C4-2B (cell line): ENCODE data around the gene PEX5.
"Not testable (repeated sequence)": the region's sequence is repeated elsewhere in the genome, so short reads cannot be mapped to it uniquely, and the experiment has no call there.

Source experiments
- H3K27ac ChIP-seq: fragments of 450-650 bp; 2 replicates; pipeline ENCODE4 v1.5.1; 2017
- ZFX ChIP-seq: fragments of 450-650 bp; IDR thresholded peaks from 2 replicates; pipeline ENCODE4 v1.6.1; 2017
- TF ChIP-seq, protein P1 (sequence below): fragments of 450-650 bp; conservative IDR thresholded peaks from 2 replicates; pipeline ENCODE4 v1.5.1; 2017; ENCODE audit warnings: mild to moderate bottlenecking

The PEX5 gene

DNA sequence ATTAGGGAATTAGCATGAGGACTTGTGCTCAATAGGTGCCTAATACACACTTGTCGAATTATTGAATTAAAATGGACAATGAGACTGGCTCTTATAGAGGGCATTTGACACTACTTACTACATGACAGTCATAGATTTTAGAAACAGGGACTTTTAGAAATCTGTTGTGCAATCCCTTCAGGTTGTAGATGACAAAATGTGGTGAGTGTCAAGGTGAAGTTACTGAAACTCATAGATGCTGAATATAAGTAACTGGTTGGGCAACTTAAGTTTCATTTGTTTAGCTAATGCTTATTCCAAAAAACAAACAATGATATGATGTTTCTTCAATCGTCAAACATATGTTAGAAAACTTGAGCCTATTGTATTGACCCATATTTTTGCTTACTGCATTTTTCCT lies 12.9 kb upstream of the PEX5 start:
- TF ChIP-seq, protein P1, sequence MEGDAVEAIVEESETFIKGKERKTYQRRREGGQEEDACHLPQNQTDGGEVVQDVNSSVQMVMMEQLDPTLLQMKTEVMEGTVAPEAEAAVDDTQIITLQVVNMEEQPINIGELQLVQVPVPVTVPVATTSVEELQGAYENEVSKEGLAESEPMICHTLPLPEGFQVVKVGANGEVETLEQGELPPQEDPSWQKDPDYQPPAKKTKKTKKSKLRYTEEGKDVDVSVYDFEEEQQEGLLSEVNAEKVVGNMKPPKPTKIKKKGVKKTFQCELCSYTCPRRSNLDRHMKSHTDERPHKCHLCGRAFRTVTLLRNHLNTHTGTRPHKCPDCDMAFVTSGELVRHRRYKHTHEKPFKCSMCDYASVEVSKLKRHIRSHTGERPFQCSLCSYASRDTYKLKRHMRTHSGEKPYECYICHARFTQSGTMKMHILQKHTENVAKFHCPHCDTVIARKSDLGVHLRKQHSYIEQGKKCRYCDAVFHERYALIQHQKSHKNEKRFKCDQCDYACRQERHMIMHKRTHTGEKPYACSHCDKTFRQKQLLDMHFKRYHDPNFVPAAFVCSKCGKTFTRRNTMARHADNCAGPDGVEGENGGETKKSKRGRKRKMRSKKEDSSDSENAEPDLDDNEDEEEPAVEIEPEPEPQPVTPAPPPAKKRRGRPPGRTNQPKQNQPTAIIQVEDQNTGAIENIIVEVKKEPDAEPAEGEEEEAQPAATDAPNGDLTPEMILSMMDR: no peak
- no peak for TF ChIP-seq ZFX
- H3K27ac ChIP-seq: no peak overlapping the region

DNA sequence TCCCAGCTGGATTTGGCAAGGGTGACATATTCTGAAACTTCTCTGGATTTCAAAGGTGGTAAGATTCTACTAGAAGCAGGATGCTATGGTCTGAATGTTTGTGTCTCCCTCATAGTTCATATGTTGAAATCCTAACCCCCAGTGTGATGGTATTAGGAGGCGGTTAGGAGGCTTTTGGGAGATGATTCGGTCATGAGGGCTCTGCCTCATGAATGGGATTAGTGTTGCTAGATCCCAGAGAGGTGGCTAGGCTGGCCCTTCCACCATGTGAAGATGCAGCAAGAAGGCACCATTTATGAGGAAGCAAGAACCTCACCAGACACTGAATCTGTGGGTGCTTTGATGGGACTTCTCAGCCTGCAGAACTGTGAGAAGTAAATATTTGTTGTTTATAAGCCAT lies 11.0 kb upstream of the PEX5 start:
- no peak overlapping the region for H3K27ac ChIP-seq
- TF ChIP-seq, protein P1: no peak
- no peak for TF ChIP-seq ZFX

DNA sequence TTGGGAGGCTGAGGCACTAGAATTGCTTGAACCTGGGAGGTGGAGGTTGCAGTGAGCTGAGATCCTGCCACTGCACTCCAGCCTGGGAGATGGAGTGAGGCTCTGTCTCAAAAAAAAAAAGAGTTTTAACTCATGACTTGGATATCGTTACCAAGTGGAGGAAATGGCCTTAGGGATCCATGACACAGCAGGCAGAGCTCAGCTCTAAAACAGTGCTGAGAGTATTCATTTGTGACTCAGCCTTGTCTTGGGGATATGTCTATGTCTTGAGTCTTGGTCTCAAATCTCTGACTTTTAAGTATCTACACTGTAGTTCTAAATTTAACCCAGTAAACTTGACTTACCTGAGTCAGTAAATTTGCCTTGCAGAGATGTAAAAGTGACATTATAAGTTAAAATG lies 8.8 kb upstream of the PEX5 start:
- H3K27ac ChIP-seq: no peak overlapping the region
- no peak for TF ChIP-seq ZFX
- TF ChIP-seq, protein P1: no peak

DNA sequence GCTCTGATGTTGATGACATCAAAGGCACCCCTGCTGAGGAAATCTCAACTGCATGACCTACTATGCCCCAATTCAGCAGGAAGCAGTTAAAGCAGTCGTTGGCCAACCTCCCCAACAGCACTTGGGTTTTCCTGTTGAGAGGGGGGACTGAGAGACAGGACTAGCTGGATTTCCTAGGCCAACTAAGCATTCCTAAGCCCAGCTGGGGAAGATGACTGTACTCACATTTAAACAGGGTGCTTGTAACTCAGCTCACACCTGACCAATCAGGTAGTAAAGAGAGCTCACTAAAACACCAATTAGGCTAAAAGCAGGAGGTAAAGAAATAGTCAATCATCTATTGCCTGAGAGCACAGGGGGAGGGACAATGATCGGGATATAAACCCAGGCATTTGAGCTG lies 3.4 kb upstream of the PEX5 start:
- H3K27ac ChIP-seq: not testable (repeated sequence)

DNA sequence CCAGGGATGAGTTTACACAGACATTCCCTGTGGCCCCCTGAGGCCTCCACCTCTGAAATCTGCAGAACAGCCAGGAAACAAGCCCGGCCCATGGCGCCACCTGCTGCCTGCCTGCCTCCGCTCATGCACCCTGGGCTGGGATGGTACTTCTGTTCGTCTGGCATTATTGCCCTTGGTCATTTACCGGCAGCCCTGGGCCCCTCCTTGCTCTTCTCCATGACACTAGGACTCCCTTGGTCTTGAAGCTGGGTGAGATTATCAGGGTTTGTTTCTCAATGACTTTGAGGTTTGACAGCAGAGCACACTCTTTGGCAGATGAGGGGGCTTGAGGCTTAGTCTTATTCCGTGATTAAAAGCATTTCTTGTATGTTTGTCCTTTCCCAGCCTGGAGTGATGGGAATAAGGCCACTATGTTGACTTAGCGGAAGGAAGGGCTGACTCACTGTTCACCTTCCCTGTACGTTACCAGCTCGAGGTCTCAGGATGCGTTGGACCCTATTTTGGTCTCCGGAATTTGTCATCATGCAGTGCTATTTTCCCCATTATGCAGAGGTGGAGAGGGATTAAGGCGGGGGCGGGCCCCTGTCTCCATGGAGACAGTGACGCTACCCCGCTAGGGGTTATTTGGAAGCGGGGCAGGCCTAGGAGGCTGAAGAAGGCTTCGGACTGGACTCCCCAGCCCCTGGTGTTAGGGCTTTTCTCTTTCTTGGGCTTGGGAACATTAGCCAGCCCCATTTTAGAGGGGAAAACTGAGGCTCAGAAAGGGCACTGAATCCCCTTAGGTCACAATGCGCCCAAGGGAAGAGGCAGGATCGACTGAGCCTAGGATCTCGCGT lies 706 bp upstream of the PEX5 start:
- peak overlapping the region; percentile 84 for H3K27ac ChIP-seq
- TF ChIP-seq, protein P1: peak; percentile 81
- no peak for TF ChIP-seq ZFX

DNA sequence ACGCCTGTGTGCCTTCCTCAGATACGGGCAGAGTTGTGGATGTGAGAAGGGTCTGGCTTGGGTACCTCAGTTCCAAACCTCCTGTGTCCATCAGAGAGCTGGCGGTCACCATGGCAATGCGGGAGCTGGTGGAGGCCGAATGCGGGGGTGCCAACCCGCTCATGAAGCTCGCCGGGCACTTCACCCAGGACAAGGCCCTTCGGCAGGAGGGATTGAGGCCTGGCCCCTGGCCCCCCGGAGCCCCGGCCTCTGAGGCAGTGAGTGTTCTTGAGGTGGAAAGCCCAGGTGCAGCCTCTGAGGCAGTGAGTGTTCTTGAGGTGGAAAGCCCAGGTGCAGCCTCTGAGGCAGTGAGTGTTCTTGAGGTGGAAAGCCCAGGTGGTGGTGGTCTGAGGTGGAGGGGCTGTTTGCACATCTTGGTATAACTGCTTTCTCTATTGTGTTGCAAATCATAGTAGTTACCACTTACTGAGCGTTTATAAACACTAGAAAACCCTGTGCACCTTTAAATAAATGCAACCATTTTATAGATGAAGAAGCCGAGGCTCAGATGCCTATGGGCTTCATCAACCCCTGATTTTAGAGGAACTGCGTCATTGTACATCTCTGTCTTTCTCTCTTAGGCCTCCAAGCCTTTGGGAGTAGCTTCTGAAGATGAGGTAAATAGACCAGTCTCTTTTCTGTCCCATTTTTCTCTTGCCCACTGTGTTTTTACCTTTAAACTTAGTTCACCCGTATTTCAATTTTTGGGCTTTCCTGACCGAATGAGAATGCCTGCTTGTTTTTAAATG lies 976 bp downstream of the PEX5 start:
- TF ChIP-seq, protein P1: no peak
- 0 out of 2 replicates have a peak, but pooled peaks have one; percentile 5 for TF ChIP-seq ZFX
- peak overlapping the region; percentile 84 for H3K27ac ChIP-seq

DNA sequence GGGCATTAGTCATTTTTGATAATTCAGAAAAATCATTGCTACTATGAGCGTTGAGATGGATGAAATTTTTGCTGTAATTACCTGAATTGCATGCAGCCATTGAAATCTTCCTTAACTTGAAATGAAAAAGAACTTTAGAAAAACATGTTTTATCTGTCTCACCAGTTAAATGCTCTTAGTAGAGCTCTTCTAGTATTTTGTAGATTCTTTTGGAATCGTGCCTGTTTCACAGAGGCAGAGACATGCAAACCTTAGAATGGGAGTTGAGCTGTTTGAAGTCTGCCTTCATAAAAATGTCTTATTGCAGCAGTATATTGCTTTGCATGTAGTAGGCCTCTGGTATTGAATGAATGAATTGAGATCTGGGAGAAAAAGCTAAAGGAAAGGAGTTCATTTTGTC lies 4.2 kb downstream of the PEX5 start:
- no peak for TF ChIP-seq ZFX
- TF ChIP-seq, protein P1: no peak
- H3K27ac ChIP-seq: no peak overlapping the region
